Activated naive CD4-positive, alpha-beta T cell treated with anti-CD3 and anti-CD28 coated beads, Interleukin-2, amount 10 ng/mL, durations not matched to agents 7 days and 5 days (primary cell): ENCODE data around the gene KAZN.

Experiments used
- CTCF ChIA-PET: fragments of 350-600 bp; sonication (Branson Sonifier 250); formaldehyde crosslinking; loops from one replicate; lab custom pipeline; 2021; ENCODE audit warnings: antibody characterized with exemption; lab: Charles Lee
- DNase-seq: peaks from one replicate; pipeline ENCODE4 v3.0.0-alpha.2; 2020
- H3K27ac Mint-ChIP-seq: one replicate; pipeline ENCODE4 v1.8.0; 2021; ENCODE audit warnings: mild to moderate bottlenecking, moderate library complexity, mixed read lengths
- H3K27me3 Mint-ChIP-seq: one replicate; pipeline ENCODE4 v1.8.0; 2021; ENCODE audit warnings: mild to moderate bottlenecking, mixed read lengths
- H3K36me3 Mint-ChIP-seq: one replicate; pipeline ENCODE4 v1.8.0; 2021; ENCODE audit warnings: mixed read lengths
- H3K4me1 Mint-ChIP-seq: one replicate; pipeline ENCODE4 v1.8.0; 2021; ENCODE audit warnings: mixed read lengths
- H3K4me3 Mint-ChIP-seq: one replicate; pipeline ENCODE4 v1.8.0; 2021; ENCODE audit warnings: mild to moderate bottlenecking, moderate library complexity, mixed read lengths
- H3K9me3 Mint-ChIP-seq: one replicate; pipeline ENCODE4 v1.8.0; 2021; ENCODE audit warnings: mixed read lengths

KAZN gene

GRCh38 chr1:14794906-14795305 lies 196.4 kb downstream of the KAZN start:
- Mint-ChIP-seq H3K4me3 (no peak overlapping the region), H3K27ac (no peak overlapping the region)
- CTCF ChIA-PET: no interaction called here

GRCh38 chr1:14795589-14795988 lies 197.1 kb downstream of the KAZN start:
- H3K4me3 Mint-ChIP-seq: no peak overlapping the region
- no peaks in the 10 kb centered on the region for H3K4me1 Mint-ChIP-seq
- peaks cover 4% of the 10 kb centered on the region for H3K27me3 Mint-ChIP-seq
- no peaks in the 10 kb centered on the region for H3K9me3 Mint-ChIP-seq
- no peaks in the 10 kb centered on the region for H3K36me3 Mint-ChIP-seq
- no peak for DNase-seq
- CTCF ChIA-PET: no interaction called here
- H3K27ac Mint-ChIP-seq: no peak overlapping the region

More at GRCh38 chr1:14794906-14795305, 196.4 kb downstream of the KAZN start:
- no peak for DNase-seq
- Mint-ChIP-seq H3K27me3 (peaks cover 4% of the 10 kb centered on the region), H3K36me3 (no peaks in the 10 kb centered on the region), H3K9me3 (no peaks in the 10 kb centered on the region), H3K4me1 (no peaks in the 10 kb centered on the region)

DNA sequence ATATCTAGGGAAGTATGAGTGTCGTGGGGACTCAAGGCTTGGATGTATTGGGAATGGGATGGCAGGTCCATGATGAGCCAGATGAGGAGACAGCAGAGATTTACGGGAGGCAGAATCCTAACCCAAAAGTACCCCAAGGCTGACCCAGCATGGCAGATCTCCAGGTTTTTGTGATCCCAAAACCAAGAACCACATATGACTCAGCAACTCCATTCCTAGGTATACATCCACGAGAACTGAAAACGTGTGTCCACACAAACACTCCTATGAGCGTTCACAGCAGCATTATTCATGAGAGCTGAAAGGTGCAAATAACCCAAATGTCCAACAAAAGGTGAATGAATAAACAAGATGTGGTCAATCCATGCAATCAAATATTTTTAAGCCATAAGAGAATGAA lies 201.5 kb downstream of the KAZN start:
- no peak overlapping the region for H3K27ac Mint-ChIP-seq
- no peaks in the 10 kb centered on the region for H3K9me3 Mint-ChIP-seq
- no peaks in the 10 kb centered on the region for H3K4me1 Mint-ChIP-seq
- peaks cover 4% of the 10 kb centered on the region for H3K27me3 Mint-ChIP-seq
- H3K36me3 Mint-ChIP-seq: no peaks in the 10 kb centered on the region
- DNase-seq: no peak
- H3K4me3 Mint-ChIP-seq: no peak overlapping the region
- CTCF ChIA-PET: no interaction called here

DNA sequence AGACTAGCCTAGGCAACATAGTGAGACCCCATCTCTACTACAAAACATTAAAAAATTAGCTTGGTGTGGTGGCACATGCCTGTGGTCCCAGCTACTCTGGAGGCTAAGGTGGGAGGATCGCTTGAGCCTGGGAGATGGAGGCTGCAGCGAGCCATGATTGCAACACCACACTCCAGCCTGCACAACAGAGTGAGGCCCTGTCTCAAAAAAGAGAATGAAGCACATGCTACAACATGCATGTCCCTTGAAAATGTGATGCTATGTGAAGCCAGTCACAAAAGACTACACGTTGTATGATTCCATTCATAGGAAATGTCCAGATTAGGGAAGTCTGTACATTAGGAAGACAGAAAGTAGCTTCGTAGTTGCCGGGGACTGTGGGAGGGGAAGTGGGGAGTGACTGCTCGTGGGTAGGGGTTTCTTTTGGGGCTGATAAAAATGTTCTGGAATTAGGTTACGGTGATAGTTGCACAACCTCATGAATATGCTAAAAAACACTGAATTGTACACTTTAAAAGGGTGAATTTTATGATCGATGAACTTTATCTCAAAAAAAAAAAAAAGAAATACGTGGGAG lies 202.1 kb downstream of the KAZN start:
- CTCF ChIA-PET: no interaction called here

GRCh38 chr1:14803002-14803789 lies 204.7 kb downstream of the KAZN start:
- CTCF ChIA-PET: no interaction called here
- Mint-ChIP-seq H3K36me3 (no peaks in the 10 kb centered on the region), H3K27ac (no peak overlapping the region), H3K27me3 (no peaks in the 10 kb centered on the region), H3K4me3 (no peak overlapping the region), H3K4me1 (no peaks in the 10 kb centered on the region), H3K9me3 (peaks cover 12% of the 10 kb centered on the region)
- no peak for DNase-seq

More for the DNA sequence above, 202.1 kb downstream of the KAZN start:
- Mint-ChIP-seq H3K36me3 (no peaks in the 10 kb centered on the region), H3K27me3 (peaks cover under 1% of the 10 kb centered on the region), H3K4me1 (no peaks in the 10 kb centered on the region), H3K27ac (no peak overlapping the region), H3K9me3 (no peaks in the 10 kb centered on the region), H3K4me3 (no peak overlapping the region)
- DNase-seq: no peak

DNA sequence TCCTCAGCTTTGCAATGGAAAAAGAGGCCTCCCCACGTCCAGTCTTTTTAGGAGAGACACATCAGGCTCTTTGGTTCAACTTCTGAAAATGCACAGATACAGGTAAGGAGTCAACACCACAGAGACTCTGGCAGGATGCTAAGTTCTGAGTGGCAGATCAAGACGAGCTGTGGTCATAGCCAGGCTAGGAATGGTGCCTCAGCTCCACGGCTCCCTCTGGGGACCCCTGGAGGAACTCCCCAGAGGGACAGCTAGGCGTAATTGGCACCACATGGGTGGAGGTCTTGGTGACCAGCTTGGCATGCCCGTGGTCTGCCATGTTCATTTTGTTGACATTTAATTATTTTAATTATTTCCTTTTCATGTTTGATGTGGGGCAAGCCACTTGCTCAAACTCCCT lies 206.1 kb downstream of the KAZN start:
- H3K4me1 Mint-ChIP-seq: no peaks in the 10 kb centered on the region
- CTCF ChIA-PET: interaction anchor here (0.9 kb wide), 1 partner anchor 84 kb away, joined by 3 read pairs; no protein-coding TSS in a partner anchor
- no peak for DNase-seq
- no peak overlapping the region for H3K27ac Mint-ChIP-seq
- H3K36me3 Mint-ChIP-seq: no peaks in the 10 kb centered on the region
- H3K27me3 Mint-ChIP-seq: no peaks in the 10 kb centered on the region
- H3K9me3 Mint-ChIP-seq: peaks cover 17% of the 10 kb centered on the region
- no peak overlapping the region for H3K4me3 Mint-ChIP-seq

GRCh38 chr1:14806772-14807171 lies 208.3 kb downstream of the KAZN start:
- Mint-ChIP-seq H3K36me3 (no peaks in the 10 kb centered on the region), H3K4me1 (no peaks in the 10 kb centered on the region), H3K9me3 (peaks cover 17% of the 10 kb centered on the region), H3K27me3 (no peaks in the 10 kb centered on the region), H3K4me3 (no peak overlapping the region), H3K27ac (no peak overlapping the region)
- CTCF ChIA-PET: interaction anchor here (0.6 kb wide), 1 partner anchor 1056 kb away, joined by 3 read pairs; no protein-coding TSS in a partner anchor
- no peak for DNase-seq

- DNase-seq: no peak
- H3K4me3 Mint-ChIP-seq: no peak overlapping the region
- no peaks in the 10 kb centered on the region for H3K4me1 Mint-ChIP-seq
- H3K36me3 Mint-ChIP-seq: no peaks in the 10 kb centered on the region
- CTCF ChIA-PET: no interaction called here
- H3K27me3 Mint-ChIP-seq: no peaks in the 10 kb centered on the region
- no peak overlapping the region for H3K27ac Mint-ChIP-seq
- peaks cover 17% of the 10 kb centered on the region for H3K9me3 Mint-ChIP-seq
Observed at GRCh38 chr1:14808768-14809167, 210.3 kb downstream of the KAZN start.

DNA sequence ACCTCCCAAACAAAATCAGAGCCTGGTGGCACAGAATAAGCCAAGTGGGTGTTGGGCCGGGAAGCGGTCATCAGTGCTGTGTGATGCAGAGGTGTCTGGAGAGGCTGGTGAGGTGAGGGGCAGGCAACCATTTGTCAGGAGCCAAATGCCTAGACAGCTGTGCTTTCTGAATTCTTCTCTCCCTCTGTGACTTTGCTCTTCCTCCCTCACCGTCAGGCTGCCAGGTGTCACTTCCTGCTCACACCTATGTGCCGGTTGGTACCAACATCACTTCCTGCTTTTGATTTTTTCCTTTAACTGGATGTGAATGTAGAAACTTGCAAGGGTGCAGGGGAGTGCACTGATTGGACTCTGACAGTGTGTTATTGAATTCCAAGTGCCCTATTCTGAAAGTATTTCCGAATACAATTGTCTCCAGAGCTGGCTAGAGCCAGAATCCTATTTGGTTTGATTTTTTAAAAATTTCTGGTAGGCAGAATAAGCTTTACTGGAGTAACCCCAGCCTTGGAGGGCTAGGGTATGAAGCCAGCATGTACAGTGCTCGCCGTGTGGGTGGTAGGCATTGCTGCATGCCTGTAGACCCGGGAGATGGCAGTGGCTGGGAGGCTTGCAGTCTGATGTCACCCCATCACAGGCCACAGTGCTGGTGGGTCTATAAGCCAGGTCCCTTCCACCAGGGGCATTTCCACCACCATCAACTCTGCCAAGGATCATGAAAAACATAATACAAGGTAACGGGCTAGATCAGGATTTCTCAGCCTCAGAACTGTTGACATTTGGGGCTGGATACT lies 210.9 kb downstream of the KAZN start:
- Mint-ChIP-seq H3K36me3 (no peaks in the 10 kb centered on the region), H3K27ac (no peak overlapping the region), H3K4me1 (no peaks in the 10 kb centered on the region), H3K9me3 (peaks cover 17% of the 10 kb centered on the region), H3K4me3 (no peak overlapping the region), H3K27me3 (no peaks in the 10 kb centered on the region)
- CTCF ChIA-PET: no interaction called here
- no peak for DNase-seq

GRCh38 chr1:14810595-14811361 lies 212.3 kb downstream of the KAZN start:
- Mint-ChIP-seq H3K36me3 (no peaks in the 10 kb centered on the region), H3K4me1 (no peaks in the 10 kb centered on the region), H3K4me3 (no peak overlapping the region), H3K9me3 (peaks cover 15% of the 10 kb centered on the region), H3K27ac (no peak overlapping the region), H3K27me3 (no peaks in the 10 kb centered on the region)
- no peak for DNase-seq
- CTCF ChIA-PET: no interaction called here

- H3K4me3 Mint-ChIP-seq: no peak overlapping the region
- H3K9me3 Mint-ChIP-seq: peaks cover 13% of the 10 kb centered on the region
- CTCF ChIA-PET: no interaction called here
- no peaks in the 10 kb centered on the region for H3K4me1 Mint-ChIP-seq
- H3K27ac Mint-ChIP-seq: no peak overlapping the region
- no peak for DNase-seq
- no peaks in the 10 kb centered on the region for H3K27me3 Mint-ChIP-seq
- H3K36me3 Mint-ChIP-seq: no peaks in the 10 kb centered on the region
Observed at GRCh38 chr1:14811573-14811972, 213.1 kb downstream of the KAZN start.

- Mint-ChIP-seq H3K9me3 (peaks cover 7% of the 10 kb centered on the region), H3K27me3 (no peaks in the 10 kb centered on the region), H3K4me1 (no peaks in the 10 kb centered on the region), H3K27ac (no peak overlapping the region), H3K4me3 (no peak overlapping the region), H3K36me3 (no peaks in the 10 kb centered on the region)
- CTCF ChIA-PET: no interaction called here
- DNase-seq: no peak
Observed at GRCh38 chr1:14812189-14812588, 213.7 kb downstream of the KAZN start.

GRCh38 chr1:14815175-14815877 lies 216.8 kb downstream of the KAZN start:
- H3K36me3 Mint-ChIP-seq: no peaks in the 10 kb centered on the region
- CTCF ChIA-PET: no interaction called here
- DNase-seq: no peak
- H3K4me3 Mint-ChIP-seq: no peak overlapping the region
- H3K27ac Mint-ChIP-seq: no peak overlapping the region
- H3K9me3 Mint-ChIP-seq: no peaks in the 10 kb centered on the region
- H3K27me3 Mint-ChIP-seq: no peaks in the 10 kb centered on the region
- H3K4me1 Mint-ChIP-seq: no peaks in the 10 kb centered on the region
